HG03139 (cell line): Measurements from ENCODE around the gene ATOSB.

Experiments
- ATAC-seq: cut with Tn5 transposase; IDR thresholded peaks from one replicate; pipeline ENCODE4 v1.9.1; 2021; ENCODE audit not compliant: unreplicated experiment

Gene ATOSB

GRCh38 chr9:35089434-35089833, 26.2 kb downstream of the ATOSB start:
- no peak for ATAC-seq

- no peak for ATAC-seq
Observed at GRCh38 chr9:35085078-35085477, 30.6 kb downstream of the ATOSB start.

- ATAC-seq, result peak; percentile 82
Observed at GRCh38 chr9:35079426-35080341, 36.0 kb downstream of the ATOSB start, which contains the start of gene FANCG. TSS of gene FANCG (minus strand) at chr9:35079942. CDS start at chr9:35079524, 418 bp downstream.

- no peak for ATAC-seq
Observed at GRCh38 chr9:35079041-35079425, 36.6 kb downstream of the ATOSB start.

GRCh38 chr9:35078066-35078465, 37.6 kb downstream of the ATOSB start:
- ATAC-seq, result no peak

GRCh38 chr9:35076848-35077247, 38.8 kb downstream of the ATOSB start:
- no peak for ATAC-seq

GRCh38 chr9:35075358-35075757, 40.3 kb downstream of the ATOSB start:
- ATAC-seq, result no peak

GRCh38 chr9:35074791-35075190, 40.9 kb downstream of the ATOSB start:
- no peak for ATAC-seq

- no peak for ATAC-seq
Observed at GRCh38 chr9:35074141-35074540, 41.5 kb downstream of the ATOSB start.

- ATAC-seq, result no peak
Observed at GRCh38 chr9:35073279-35073612, 42.4 kb downstream of the ATOSB start.

GRCh38 chr9:35072461-35073278, 43.0 kb downstream of the ATOSB start, which contains the start of gene VCP:
TSS of gene VCP (minus strand) at chr9:35072625. CDS start at chr9:35072353, 272 bp downstream.
- ATAC-seq, result peak; percentile 83

- peak; percentile 53 for ATAC-seq
Observed at GRCh38 chr9:35071814-35072460, 43.7 kb downstream of the ATOSB start.

GRCh38 chr9:35070823-35071813, 44.5 kb downstream of the ATOSB start:
- no peak for ATAC-seq

GRCh38 chr9:35069020-35069419, 46.6 kb downstream of the ATOSB start:
- ATAC-seq, result no peak

GRCh38 chr9:35067056-35067455, 48.6 kb downstream of the ATOSB start:
- no peak for ATAC-seq

GRCh38 chr9:35060548-35061207, 55.0 kb downstream of the ATOSB start:
- ATAC-seq, result no peak

- no peak for ATAC-seq
Observed at GRCh38 chr9:35059438-35059837, 56.2 kb downstream of the ATOSB start.

- no peak for ATAC-seq
Observed at GRCh38 chr9:35057271-35057620, 58.4 kb downstream of the ATOSB start.

GRCh38 chr9:35056571-35057270, 58.9 kb downstream of the ATOSB start:
- ATAC-seq, result no peak
